Stimulated activated CD8-positive, alpha-beta memory T cell treated with anti-CD3 and anti-CD28 coated beads, Interleukin-4, amount 100 ng/mL, for 1 hour (primary cell): Measurements from ENCODE around the gene ITSN1.

Source experiments
- DNase-seq, 2 donors: peaks; one replicate each; pipeline ENCODE4 v3.0.0-alpha.2; 2020; ENCODE audit warnings: low read depth in 2 of 2, low spot score in 1 of 2

ITSN1 gene

GRCh38 chr21:33810766-33811165 lies 168.5 kb downstream of the ITSN1 start:
- no peak for DNase-seq

- DNase-seq, result no peak
These were observed 169.1 kb downstream of the ITSN1 start for GRCh38 chr21:33811167-33812010.

GRCh38 chr21:33813832-33814365 lies 171.6 kb downstream of the ITSN1 start:
- DNase-seq, result no peak

- no peak for DNase-seq
These were observed 172.9 kb downstream of the ITSN1 start for GRCh38 chr21:33815143-33815707.

- DNase-seq, result no peak
These were observed 173.9 kb downstream of the ITSN1 start for GRCh38 chr21:33816174-33816573.

GRCh38 chr21:33817138-33817537 lies 174.8 kb downstream of the ITSN1 start:
- DNase-seq, result no peak

- DNase-seq, result no peak
These were observed 175.6 kb downstream of the ITSN1 start for GRCh38 chr21:33817663-33818451.

- DNase-seq, result no peak
These were observed 178.0 kb downstream of the ITSN1 start for GRCh38 chr21:33820230-33820770.

GRCh38 chr21:33820798-33821197 lies 178.5 kb downstream of the ITSN1 start:
- DNase-seq, result no peak

GRCh38 chr21:33821503-33822322 lies 179.4 kb downstream of the ITSN1 start:
- DNase-seq, result no peak

GRCh38 chr21:33824156-33824941 lies 182.0 kb downstream of the ITSN1 start:
- DNase-seq, result no peak

GRCh38 chr21:33825419-33825818 lies 183.1 kb downstream of the ITSN1 start:
- no peak for DNase-seq

- DNase-seq, result no peak
These were observed 183.6 kb downstream of the ITSN1 start for GRCh38 chr21:33825915-33826314.

- no peak for DNase-seq
These were observed 185.8 kb downstream of the ITSN1 start for GRCh38 chr21:33828083-33828482.

GRCh38 chr21:33828577-33828976 lies 186.3 kb downstream of the ITSN1 start:
- DNase-seq, result no peak

GRCh38 chr21:33829844-33830243 lies 187.5 kb downstream of the ITSN1 start:
- DNase-seq, result no peak

- DNase-seq, result no peak
These were observed 189.8 kb downstream of the ITSN1 start for GRCh38 chr21:33831962-33832659.

- DNase-seq, result no peak
These were observed 192.7 kb downstream of the ITSN1 start for GRCh38 chr21:33834801-33835500.

GRCh38 chr21:33835920-33836319 lies 193.6 kb downstream of the ITSN1 start:
- no peak for DNase-seq
